ENCODE results near the gene ETV3L. TPM values are rescaled to one million over a fixed set of nuclear protein-coding genes. Genes with fewer than 3 reads are reported as not detected.

The ETV3L gene
- total and polyA plus RNA-seq, 11 donors: not detected

DNA sequence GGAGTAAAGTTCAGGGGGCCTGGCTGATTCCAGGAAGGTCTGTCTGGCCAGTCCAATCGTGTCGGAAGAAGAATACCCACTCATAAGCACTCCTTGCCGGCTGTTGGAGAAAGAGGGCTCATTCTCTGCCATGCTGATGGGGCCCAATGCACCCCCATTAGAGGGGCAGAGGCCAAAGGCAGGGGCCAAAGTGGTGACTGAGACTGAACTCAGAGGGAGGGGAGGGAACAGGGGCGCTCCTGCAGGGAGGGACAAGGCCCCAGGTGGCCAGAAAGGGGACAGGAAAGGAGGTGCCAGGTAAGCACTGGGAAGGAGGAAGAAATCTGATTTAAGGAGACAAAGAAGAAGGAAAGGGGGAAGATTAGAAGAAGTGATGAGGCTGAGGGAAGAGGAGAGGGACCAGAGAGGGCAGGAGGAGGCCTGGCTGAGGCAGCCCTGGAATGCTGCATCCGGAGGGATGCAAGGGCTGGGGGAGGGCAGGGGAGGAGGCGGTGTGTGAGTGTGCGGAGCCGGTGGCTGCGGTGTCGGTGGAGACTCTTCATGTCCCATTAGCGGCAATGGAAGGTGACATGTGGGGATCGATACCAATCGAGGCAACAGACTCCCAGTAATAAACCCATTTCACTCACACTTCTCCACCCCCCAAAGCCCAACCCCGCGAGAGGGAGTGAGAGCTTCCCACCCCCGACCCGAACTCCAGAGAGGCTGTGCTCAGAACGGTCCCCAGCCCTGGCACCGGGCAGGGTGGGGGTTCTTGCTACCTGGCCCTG lies 12.0 kb upstream of the ETV3L start:
- ATAC-seq: no peak
- no peak overlapping the region for H3K4me3 ChIP-seq
- WGBS, 4 donors: 49 to 53% (median 51%) methylated on average over 16 to 19 of the region's 19 CpGs
- H3K9me3 ChIP-seq: no peaks in the 10 kb centered on the region
- no peak overlapping the region for H3K27ac ChIP-seq
- TF ChIP-seq POLR2A (IDR thresholded peaks at IDR 0.05): no peak
- TF ChIP-seq, protein P1, sequence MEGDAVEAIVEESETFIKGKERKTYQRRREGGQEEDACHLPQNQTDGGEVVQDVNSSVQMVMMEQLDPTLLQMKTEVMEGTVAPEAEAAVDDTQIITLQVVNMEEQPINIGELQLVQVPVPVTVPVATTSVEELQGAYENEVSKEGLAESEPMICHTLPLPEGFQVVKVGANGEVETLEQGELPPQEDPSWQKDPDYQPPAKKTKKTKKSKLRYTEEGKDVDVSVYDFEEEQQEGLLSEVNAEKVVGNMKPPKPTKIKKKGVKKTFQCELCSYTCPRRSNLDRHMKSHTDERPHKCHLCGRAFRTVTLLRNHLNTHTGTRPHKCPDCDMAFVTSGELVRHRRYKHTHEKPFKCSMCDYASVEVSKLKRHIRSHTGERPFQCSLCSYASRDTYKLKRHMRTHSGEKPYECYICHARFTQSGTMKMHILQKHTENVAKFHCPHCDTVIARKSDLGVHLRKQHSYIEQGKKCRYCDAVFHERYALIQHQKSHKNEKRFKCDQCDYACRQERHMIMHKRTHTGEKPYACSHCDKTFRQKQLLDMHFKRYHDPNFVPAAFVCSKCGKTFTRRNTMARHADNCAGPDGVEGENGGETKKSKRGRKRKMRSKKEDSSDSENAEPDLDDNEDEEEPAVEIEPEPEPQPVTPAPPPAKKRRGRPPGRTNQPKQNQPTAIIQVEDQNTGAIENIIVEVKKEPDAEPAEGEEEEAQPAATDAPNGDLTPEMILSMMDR (IDR thresholded peaks at IDR 0.05): no peak
- H3K4me1 ChIP-seq: peaks cover 0 to 20% (median 0%) of the 10 kb centered on the region in 12 donors
- peaks cover 0 to 68% (median 23%) of the 10 kb centered on the region in 9 donors for H3K27me3 ChIP-seq
- intact Hi-C loops (cut with DNase I): loop anchor here in 1 of 10 donors (5.0 kb wide), 1 partner anchor 36 kb away; no protein-coding TSS in a partner anchor
- H3K36me3 ChIP-seq: no peaks in the 10 kb centered on the region
- DNase-seq: no peak

DNA sequence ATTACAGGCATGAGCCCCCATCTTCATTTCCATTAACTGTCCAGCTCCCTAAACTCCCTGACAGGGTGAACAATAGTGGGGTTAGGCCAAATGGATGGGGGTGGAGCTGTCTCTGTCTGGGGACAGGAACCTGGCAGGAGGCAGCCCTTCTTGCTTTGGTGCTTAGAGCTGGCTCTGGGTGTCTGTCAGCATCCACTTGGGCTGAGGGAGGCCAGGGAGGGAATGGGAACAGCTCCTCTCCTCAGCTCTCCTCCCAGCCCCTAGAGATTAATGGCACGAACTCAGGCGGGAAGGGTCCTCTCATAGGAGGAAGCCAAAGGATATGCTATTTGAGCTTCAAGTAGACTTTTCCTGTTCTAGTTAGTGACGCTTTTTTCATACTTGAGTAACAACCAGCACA lies 11.1 kb upstream of the ETV3L start:
- 60 to 75% (median 66%) methylated on average over 3 of the region's 3 CpGs for WGBS, 4 donors
- DNase-seq: no peak
- ATAC-seq: no peak
- Histone ChIP-seq H3K4me3 (no peak overlapping the region), H3K4me1 (peaks cover 0 to 26% (median 0%) of the 10 kb centered on the region in 12 donors), H3K27me3 (peaks cover 0 to 69% (median 24%) of the 10 kb centered on the region in 9 donors), H3K36me3 (no peaks in the 10 kb centered on the region), H3K27ac (no peak overlapping the region), H3K9me3 (no peaks in the 10 kb centered on the region)
- intact Hi-C loops (cut with DNase I): loop anchor here in 1 of 10 donors (5.0 kb wide), 1 partner anchor 37 kb away; no protein-coding TSS in a partner anchor
- TF ChIP-seq, protein P1 (IDR thresholded peaks at IDR 0.05): no peak
- no peak for TF ChIP-seq POLR2A (IDR thresholded peaks at IDR 0.05)

DNA sequence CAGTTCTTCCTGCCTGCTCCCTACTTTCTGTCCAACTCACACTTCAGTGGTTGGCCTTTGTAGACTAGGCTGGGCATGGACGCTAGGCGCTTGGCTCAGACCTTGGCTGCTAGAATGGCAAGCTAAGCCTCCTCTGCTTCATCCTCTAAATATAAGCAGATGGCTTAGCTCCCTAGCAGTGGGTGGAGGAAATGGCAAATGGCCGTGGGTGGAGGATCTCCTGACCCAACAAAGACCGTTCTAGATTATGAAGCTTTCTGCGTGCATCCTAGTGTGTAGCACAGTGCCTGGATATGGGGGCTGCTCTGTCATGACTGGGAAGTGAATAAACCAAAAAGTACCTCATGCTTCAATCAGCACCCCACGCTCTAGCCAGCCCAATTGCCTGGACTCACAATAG lies 10.4 kb upstream of the ETV3L start:
- ATAC-seq: no peak
- H3K27me3 ChIP-seq: peaks cover 0 to 69% (median 24%) of the 10 kb centered on the region in 9 donors
- 69 to 81% (median 81%) methylated on average over 6 of the region's 6 CpGs for WGBS, 4 donors

DNA sequence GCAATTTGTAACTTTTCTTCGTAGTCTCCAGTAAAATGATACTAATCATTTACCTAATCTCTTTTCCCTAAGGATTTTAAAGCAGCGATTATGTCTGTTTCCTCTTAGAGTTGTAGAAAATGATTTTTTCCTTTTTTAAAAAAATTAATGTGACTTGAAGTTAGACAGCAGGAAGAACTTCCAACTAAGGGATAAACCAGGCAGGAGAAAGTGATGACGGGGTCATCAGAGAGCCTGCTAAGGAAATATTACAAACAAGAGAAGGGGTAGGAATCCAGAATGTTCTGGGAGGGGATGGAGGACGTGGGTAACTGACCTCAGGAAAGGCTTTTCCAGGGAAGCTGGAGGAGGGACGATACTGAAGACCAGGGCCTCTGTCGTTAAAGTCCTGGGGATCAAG lies 8.8 kb upstream of the ETV3L start:
- TF ChIP-seq, protein P1 (IDR thresholded peaks at IDR 0.05): no peak
- no peak for TF ChIP-seq POLR2A (IDR thresholded peaks at IDR 0.05)
- peaks cover 0 to 24% (median 0%) of the 10 kb centered on the region in 12 donors for H3K4me1 ChIP-seq
- no peak overlapping the region for H3K27ac ChIP-seq
- 54 to 61% (median 59%) methylated on average over 6 of the region's 6 CpGs for WGBS, 4 donors
- no peak overlapping the region for H3K4me3 ChIP-seq
- DNase-seq: no peak
- H3K27me3 ChIP-seq: peaks cover 0 to 60% (median 24%) of the 10 kb centered on the region in 9 donors
- H3K36me3 ChIP-seq: no peaks in the 10 kb centered on the region
- intact Hi-C loops (cut with DNase I): no loop called here
- no peak for ATAC-seq
- H3K9me3 ChIP-seq: no peaks in the 10 kb centered on the region

More for the DNA sequence above, 10.4 kb upstream of the ETV3L start:
- no peak for DNase-seq
- intact Hi-C loops (cut with DNase I): loop anchor here in 1 of 10 donors (5.0 kb wide), 1 partner anchor 37 kb away; no protein-coding TSS in a partner anchor
- Histone ChIP-seq H3K36me3 (no peaks in the 10 kb centered on the region), H3K4me3 (no peak overlapping the region), H3K27ac (no peak overlapping the region), H3K4me1 (peaks cover 0 to 28% (median 0%) of the 10 kb centered on the region in 12 donors), H3K9me3 (no peaks in the 10 kb centered on the region)
- TF ChIP-seq, protein P1 (IDR thresholded peaks at IDR 0.05): no peak
- no peak for TF ChIP-seq POLR2A (IDR thresholded peaks at IDR 0.05)

Data from heart left ventricle (tissue), 16 donors.